Astrocyte (in vitro differentiated cells and primary cell): ENCODE data around the gene ADCY3. TPM values are rescaled to one million over a fixed set of nuclear protein-coding genes. Genes with fewer than 3 reads are reported as not detected.

Experiments
- DNase-seq: peaks from one replicate; pipeline ENCODE4 v3.0.0-alpha.2; 2010; ENCODE audit warnings: low read depth
- FAIRE-seq: peaks from 2 replicates; lab custom pipeline; 2011; peaks lifted over from hg19 to GRCh38; lab: Jason Lieb, UNC
- H2AFZ ChIP-seq: 2 replicates; pipeline ENCODE4 v1.6.0; 2012; ENCODE audit warnings: low read depth, low read length, inconsistent platforms
- H3K27ac ChIP-seq: 2 replicates; pipeline ENCODE4 v1.5.1; 2011; ENCODE audit warnings: low read depth, low read length, inconsistent platforms
- H3K27me3 ChIP-seq: 2 replicates; pipeline ENCODE4 v1.6.0; 2011; ENCODE audit warnings: low read length, inconsistent platforms; ENCODE audit not compliant: insufficient read depth
- H3K36me3 ChIP-seq: 2 replicates; pipeline ENCODE4 v1.5.1; 2011; ENCODE audit warnings: low read length, inconsistent platforms; ENCODE audit not compliant: insufficient read depth
- H3K4me1 ChIP-seq: 2 replicates; pipeline ENCODE4 v1.5.1; 2011; ENCODE audit warnings: low read length, inconsistent platforms; ENCODE audit not compliant: insufficient read depth
- H3K4me2 ChIP-seq: 2 replicates; pipeline ENCODE4 v1.6.0; 2012; ENCODE audit warnings: low read length, inconsistent platforms
- H3K4me3 ChIP-seq: 2 replicates; pipeline ENCODE4 v1.5.1; 2011; ENCODE audit warnings: low read depth, mild to moderate bottlenecking, low read length, inconsistent platforms; ENCODE audit not compliant: insufficient read depth
- H3K79me2 ChIP-seq: 2 replicates; pipeline ENCODE4 v1.6.0; 2012; ENCODE audit warnings: mild to moderate bottlenecking, low read length, inconsistent platforms; ENCODE audit not compliant: insufficient read depth
- H3K9ac ChIP-seq: 2 replicates; pipeline ENCODE4 v1.6.0; 2012; ENCODE audit warnings: mild to moderate bottlenecking, low read length, inconsistent platforms
- H3K9me3 ChIP-seq: 2 replicates; pipeline ENCODE4 v1.5.1; 2012; ENCODE audit warnings: low read depth, mild to moderate bottlenecking, low read length, inconsistent platforms; ENCODE audit not compliant: insufficient read depth
- H4K20me1 ChIP-seq: 2 replicates; pipeline ENCODE4 v1.6.0; 2012; ENCODE audit warnings: low read length, inconsistent platforms; ENCODE audit not compliant: insufficient read depth
- H3K27ac Mint-ChIP-seq: one replicate; pipeline ENCODE4 v1.8.0; 2021; ENCODE audit warnings: mild to moderate bottlenecking, mixed read lengths; ENCODE audit not compliant: unreplicated experiment
- H3K27me3 Mint-ChIP-seq: one replicate; pipeline ENCODE4 v1.8.0; 2021; ENCODE audit warnings: low read depth, mixed read lengths; ENCODE audit not compliant: unreplicated experiment
- H3K36me3 Mint-ChIP-seq: one replicate; pipeline ENCODE4 v1.8.0; 2021; ENCODE audit warnings: low read depth, mixed read lengths; ENCODE audit not compliant: unreplicated experiment
- H3K4me1 Mint-ChIP-seq: one replicate; pipeline ENCODE4 v1.8.0; 2021; ENCODE audit warnings: low read depth, mixed read lengths; ENCODE audit not compliant: unreplicated experiment
- H3K4me3 Mint-ChIP-seq: one replicate; pipeline ENCODE4 v1.8.0; 2021; ENCODE audit warnings: mild to moderate bottlenecking, moderate library complexity, mixed read lengths; ENCODE audit not compliant: unreplicated experiment
- H3K9me3 Mint-ChIP-seq: one replicate; pipeline ENCODE4 v1.8.0; 2021; ENCODE audit warnings: mild to moderate bottlenecking, mixed read lengths; ENCODE audit not compliant: unreplicated experiment
- EZH2 ChIP-seq: IDR thresholded peaks from 2 replicates; pipeline ENCODE4 v1.6.1; 2012; ENCODE audit warnings: mild to moderate bottlenecking, low read length, inconsistent platforms; ENCODE audit not compliant: insufficient read depth
- total RNA-seq: library from RNA; stranded (reverse); gene quantifications from 2 replicates; pipeline ENCODE4 v1.2.1, GENCODE V29; 2021
- TF ChIP-seq, protein P1 (sequence below): IDR thresholded peaks from 2 replicates; pipeline ENCODE4 v1.5.1; 2011; ENCODE audit warnings: low read depth, mild to moderate bottlenecking, inconsistent platforms, low read length, moderate library complexity; ENCODE audit not compliant: insufficient read depth

ADCY3 gene
- total RNA-seq, 1 donor from 2014 or later = 12.5 TPM

DNA sequence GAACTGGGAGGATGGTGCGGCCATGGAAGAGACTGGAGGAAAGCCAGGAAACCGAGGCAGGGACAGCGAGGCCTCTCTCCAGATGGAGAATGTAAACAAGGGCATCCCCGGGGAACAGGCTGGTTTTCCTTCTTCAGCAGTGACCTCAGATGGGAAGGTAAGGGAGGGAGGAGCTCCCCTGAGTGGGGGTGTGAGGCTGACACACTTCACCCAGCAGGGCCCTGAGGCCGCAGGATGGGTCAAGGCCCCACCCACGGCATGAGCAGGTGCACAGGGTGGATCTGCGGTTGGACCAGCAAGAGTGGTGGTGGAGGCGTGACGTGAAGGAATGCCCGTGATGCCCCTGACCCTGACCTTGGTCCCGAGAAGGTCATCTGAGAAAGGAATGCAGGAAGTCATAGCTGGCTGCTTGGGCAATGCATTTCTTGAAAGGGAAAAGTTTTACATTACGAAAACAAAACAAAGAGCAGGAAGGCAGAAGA, 48.1 kb downstream of the ADCY3 start:
- no peak overlapping the region for H3K4me2 ChIP-seq
- no peaks in the 10 kb centered on the region for H3K9me3 ChIP-seq
- no peak overlapping the region for H3K4me3 ChIP-seq
- no peak overlapping the region for H3K27ac ChIP-seq
- no peaks in the 10 kb centered on the region for H3K4me1 ChIP-seq
- DNase-seq = no peak
- TF ChIP-seq EZH2 = no peak
- TF ChIP-seq, protein P1, sequence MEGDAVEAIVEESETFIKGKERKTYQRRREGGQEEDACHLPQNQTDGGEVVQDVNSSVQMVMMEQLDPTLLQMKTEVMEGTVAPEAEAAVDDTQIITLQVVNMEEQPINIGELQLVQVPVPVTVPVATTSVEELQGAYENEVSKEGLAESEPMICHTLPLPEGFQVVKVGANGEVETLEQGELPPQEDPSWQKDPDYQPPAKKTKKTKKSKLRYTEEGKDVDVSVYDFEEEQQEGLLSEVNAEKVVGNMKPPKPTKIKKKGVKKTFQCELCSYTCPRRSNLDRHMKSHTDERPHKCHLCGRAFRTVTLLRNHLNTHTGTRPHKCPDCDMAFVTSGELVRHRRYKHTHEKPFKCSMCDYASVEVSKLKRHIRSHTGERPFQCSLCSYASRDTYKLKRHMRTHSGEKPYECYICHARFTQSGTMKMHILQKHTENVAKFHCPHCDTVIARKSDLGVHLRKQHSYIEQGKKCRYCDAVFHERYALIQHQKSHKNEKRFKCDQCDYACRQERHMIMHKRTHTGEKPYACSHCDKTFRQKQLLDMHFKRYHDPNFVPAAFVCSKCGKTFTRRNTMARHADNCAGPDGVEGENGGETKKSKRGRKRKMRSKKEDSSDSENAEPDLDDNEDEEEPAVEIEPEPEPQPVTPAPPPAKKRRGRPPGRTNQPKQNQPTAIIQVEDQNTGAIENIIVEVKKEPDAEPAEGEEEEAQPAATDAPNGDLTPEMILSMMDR = no peak
- Mint-ChIP-seq H3K9me3 (no peaks in the 10 kb centered on the region), H3K4me3 (no peak overlapping the region), H3K27me3 (peaks cover 2% of the 10 kb centered on the region), H3K4me1 (peaks cover 8% of the 10 kb centered on the region), H3K27ac (no peak overlapping the region), H3K36me3 (peaks cover 2% of the 10 kb centered on the region)
- H3K9ac ChIP-seq = no peak overlapping the region
- no peak for FAIRE-seq
- no peak overlapping the region for H2AFZ ChIP-seq
- H3K36me3 ChIP-seq = no peaks in the 10 kb centered on the region
- peaks cover 30% of the 10 kb centered on the region for H4K20me1 ChIP-seq
- H3K79me2 ChIP-seq = no peaks in the 10 kb centered on the region
- H3K27me3 ChIP-seq = no peaks in the 10 kb centered on the region

DNA sequence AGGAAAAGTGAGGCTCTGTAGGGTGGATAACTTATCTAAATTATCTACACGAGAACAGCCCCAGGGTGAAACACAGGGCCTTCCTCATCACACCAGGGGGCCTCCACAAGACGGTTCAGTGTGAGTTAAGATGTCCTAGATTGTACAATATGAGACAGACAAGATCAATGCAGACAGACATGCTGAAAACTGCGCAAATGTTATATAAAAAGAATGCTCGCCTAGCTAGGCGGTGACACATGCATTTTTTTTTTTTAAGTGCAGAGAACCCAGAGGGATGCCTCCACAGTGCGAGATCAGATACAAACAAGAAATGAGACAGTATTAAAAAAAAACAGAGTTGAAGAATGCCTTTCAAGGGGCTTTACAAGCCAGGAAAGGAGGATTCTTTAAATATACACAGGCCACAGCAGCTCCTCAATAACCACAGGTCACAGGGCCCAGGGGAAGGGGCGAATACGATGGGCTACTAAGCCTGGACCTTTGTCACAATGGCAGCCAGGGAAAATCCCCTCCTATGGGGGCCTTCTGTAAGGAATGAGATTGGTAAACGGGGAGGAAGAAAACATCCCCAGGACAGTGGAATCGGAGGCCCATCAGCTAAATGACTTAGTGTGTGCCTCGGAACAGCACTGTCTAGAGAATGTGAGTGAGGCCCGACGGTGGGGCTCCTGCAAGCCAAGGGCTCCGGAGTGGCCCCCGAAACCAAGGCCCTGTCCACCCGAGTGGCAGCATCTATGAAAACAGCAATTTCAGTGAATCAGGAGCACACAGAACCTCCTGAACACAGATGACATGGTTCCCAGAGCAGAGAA, 48.9 kb downstream of the ADCY3 start:
- Mint-ChIP-seq H3K4me3 (no peak overlapping the region), H3K4me1 (peaks cover 8% of the 10 kb centered on the region), H3K27ac (no peak overlapping the region), H3K36me3 (peaks cover 2% of the 10 kb centered on the region), H3K9me3 (no peaks in the 10 kb centered on the region), H3K27me3 (no peaks in the 10 kb centered on the region)
- Histone ChIP-seq H2AFZ (no peak overlapping the region), H3K9me3 (no peaks in the 10 kb centered on the region), H3K27ac (no peak overlapping the region), H3K36me3 (no peaks in the 10 kb centered on the region), H3K9ac (no peak overlapping the region), H3K4me1 (no peaks in the 10 kb centered on the region), H3K4me2 (no peak overlapping the region), H3K4me3 (no peak overlapping the region), H3K27me3 (no peaks in the 10 kb centered on the region), H4K20me1 (peaks cover 22% of the 10 kb centered on the region), H3K79me2 (no peaks in the 10 kb centered on the region)
- no peak for TF ChIP-seq EZH2
- TF ChIP-seq, protein P1 = no peak
- FAIRE-seq = no peak
- no peak for DNase-seq

DNA sequence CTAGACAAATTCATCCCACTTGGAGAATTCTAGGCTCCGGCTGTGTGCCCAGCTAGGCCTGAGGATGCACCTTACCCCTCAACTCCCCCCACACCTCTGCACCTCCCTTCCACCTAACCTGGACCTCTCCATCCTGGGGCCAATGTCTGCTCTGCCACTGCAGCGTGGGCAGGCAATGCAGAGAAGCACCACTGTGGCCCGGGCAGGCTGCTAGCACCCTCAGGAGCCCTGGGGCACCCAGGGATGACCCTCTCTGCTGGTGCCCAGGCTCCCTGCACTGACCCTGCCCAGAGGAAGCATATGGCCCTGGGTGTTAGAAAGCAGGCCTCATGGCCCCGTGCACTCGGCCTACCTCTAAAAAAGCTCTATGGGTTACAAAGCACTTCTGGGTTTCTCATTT, 49.6 kb downstream of the ADCY3 start:
- Histone ChIP-seq H3K4me3 (no peak overlapping the region), H3K4me1 (no peaks in the 10 kb centered on the region), H3K9me3 (no peaks in the 10 kb centered on the region), H4K20me1 (peaks cover 16% of the 10 kb centered on the region), H3K4me2 (no peak overlapping the region), H3K36me3 (no peaks in the 10 kb centered on the region), H3K27ac (no peak overlapping the region), H3K9ac (no peak overlapping the region), H2AFZ (no peak overlapping the region), H3K79me2 (no peaks in the 10 kb centered on the region), H3K27me3 (no peaks in the 10 kb centered on the region)
- H3K27me3 Mint-ChIP-seq = no peaks in the 10 kb centered on the region
- DNase-seq = no peak
- no peak for TF ChIP-seq EZH2
- TF ChIP-seq, protein P1 = no peak
- H3K9me3 Mint-ChIP-seq = no peaks in the 10 kb centered on the region
- no peak overlapping the region for H3K27ac Mint-ChIP-seq
- no peak overlapping the region for H3K4me3 Mint-ChIP-seq
- FAIRE-seq = no peak
- H3K4me1 Mint-ChIP-seq = peaks cover 8% of the 10 kb centered on the region
- H3K36me3 Mint-ChIP-seq = peaks cover 2% of the 10 kb centered on the region
